ENCODE measurements around the gene RAX2. TPM values are rescaled to one million over a fixed set of nuclear protein-coding genes. Genes with fewer than 3 reads are reported as not detected.

RAX2 gene
- total RNA-seq, 1 experiment from 2014 or later, result not detected

- H3K27ac ChIP-seq (ENCODE audit: low read depth, low read length), result no peak overlapping the region
- BruUV-seq (replicated peaks), result no TSS peak
- intact Hi-C loops (cut with micrococcal nuclease), result no loop called here
- POLR2A ChIA-PET, result interaction anchor here (1.6 kb wide), 1 partner anchor 21 kb away, joined by 4 read pairs; the partner anchor contains the start of gene MRPL54
- H3K9me2 ChIP-seq (ENCODE audit: insufficient read depth), result no peaks in the 10 kb centered on the region
- H3K4me2 ChIP-seq (ENCODE audit: low read length), result no peak overlapping the region
- H3K4me3 ChIP-seq (replicated peaks in 1 of 2; ENCODE audit: low read depth in 1 of 2, low read length in 2 of 2), result no peak overlapping the region
- H3K36me3 ChIP-seq (ENCODE audit: control insufficient read depth in 1 of 2, insufficient read depth in 2 of 2, low read length in 2 of 2), result no peaks in the 10 kb centered on the region
- H3K9ac ChIP-seq (ENCODE audit: low read length), result no peak overlapping the region
- ATAC-seq, result peak; percentile 57
- H3K9me3 ChIP-seq (ENCODE audit: control insufficient read depth in 1 of 2, insufficient read depth in 1 of 2, low read depth in 1 of 2, low read length in 2 of 2), result peaks cover 9 to 21% of the 10 kb centered on the region in 2 experiments; a peak in 3 of 4 replicates
- no peaks in the 10 kb centered on the region for H3K79me2 ChIP-seq (ENCODE audit: insufficient read depth, low read length)
- CTCF ChIA-PET, result no interaction called here
- no peaks in the 10 kb centered on the region for H3K27me3 ChIP-seq (ENCODE audit: insufficient read depth, low read length)
- RAD21 ChIA-PET (ENCODE audit: low non-redundant PET in 1 of 2, low total read pairs in 2 of 2, uncharacterized antibody in 2 of 2, unreplicated experiment in 2 of 2), result no interaction called here
- TF ChIP-seq ZNF274 (IDR thresholded peaks at IDR 0.05; ENCODE audit: low read depth, low read length) (no peak), SIN3A (IDR thresholded peaks at IDR 0.05; ENCODE audit: low read depth) (no peak), CTCF (IDR thresholded peaks at IDR 0.05 in 2 of 3, conservative IDR thresholded peaks at IDR 0.05 in 1 of 3; ENCODE audit: borderline replicate concordance in 1 of 3, insufficient read depth in 1 of 3, low read depth in 2 of 3, low read length in 2 of 3) (peak; percentile 14 to 51 (median 42); a peak in 4 of 6 replicates), ZFX (IDR thresholded peaks at IDR 0.05) (no peak), SP1 (IDR thresholded peaks at IDR 0.05; ENCODE audit: low read depth) (no peak), CBX3 (IDR thresholded peaks at IDR 0.05; ENCODE audit: low read depth) (no peak), ZBTB33 (IDR thresholded peaks at IDR 0.05; ENCODE audit: extremely low read depth, insufficient replicate concordance, low read length) (no peak), EZH2phosphoT487 (IDR thresholded peaks at IDR 0.05; ENCODE audit: borderline replicate concordance) (no peak)
- no peaks in the 10 kb centered on the region for H4K20me1 ChIP-seq (ENCODE audit: insufficient read depth)
- no peaks in the 10 kb centered on the region for H3K4me1 ChIP-seq (ENCODE audit: control insufficient read depth in 1 of 2, insufficient read depth in 2 of 2, low read length in 2 of 2)
- H2AFZ ChIP-seq (ENCODE audit: low read depth, low read length, poor library complexity, severe bottlenecking), result no peak overlapping the region
- DNase-seq (ENCODE audit: low read depth, low spot score), result no peak
Measured at GRCh38 chr19:3783660-3784584, 11.9 kb upstream of the RAX2 start.

All from HCT116 (cell line).